ENCODE results near the gene MPPED1.

MPPED1 gene

DNA sequence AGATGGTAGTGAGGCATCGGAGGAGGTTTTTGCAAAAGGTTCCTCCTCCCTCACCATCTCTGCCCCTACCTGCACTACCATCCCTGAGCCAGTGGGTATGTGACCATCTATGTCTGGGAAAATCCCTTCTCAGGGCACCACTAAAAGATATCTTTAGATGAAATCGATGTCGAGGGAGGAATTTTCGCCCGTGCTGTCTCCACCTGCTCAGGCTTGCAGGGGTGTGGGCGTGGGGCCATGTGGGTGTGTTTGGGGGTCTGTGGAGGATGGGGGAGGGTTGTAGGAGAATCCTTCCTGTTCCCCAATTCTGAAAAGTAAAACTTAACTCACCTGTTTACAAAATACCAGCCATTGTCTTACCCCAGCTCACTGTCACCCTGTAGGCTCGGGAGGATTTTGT, 12.4 kb downstream of the MPPED1 start:
- DNase-seq (ENCODE audit: extremely low read depth, low read depth) = no peak
- no peak overlapping the region for H3K4me3 ChIP-seq (replicated peaks; ENCODE audit: low read depth, low read length)
- TF ChIP-seq, protein P1, sequence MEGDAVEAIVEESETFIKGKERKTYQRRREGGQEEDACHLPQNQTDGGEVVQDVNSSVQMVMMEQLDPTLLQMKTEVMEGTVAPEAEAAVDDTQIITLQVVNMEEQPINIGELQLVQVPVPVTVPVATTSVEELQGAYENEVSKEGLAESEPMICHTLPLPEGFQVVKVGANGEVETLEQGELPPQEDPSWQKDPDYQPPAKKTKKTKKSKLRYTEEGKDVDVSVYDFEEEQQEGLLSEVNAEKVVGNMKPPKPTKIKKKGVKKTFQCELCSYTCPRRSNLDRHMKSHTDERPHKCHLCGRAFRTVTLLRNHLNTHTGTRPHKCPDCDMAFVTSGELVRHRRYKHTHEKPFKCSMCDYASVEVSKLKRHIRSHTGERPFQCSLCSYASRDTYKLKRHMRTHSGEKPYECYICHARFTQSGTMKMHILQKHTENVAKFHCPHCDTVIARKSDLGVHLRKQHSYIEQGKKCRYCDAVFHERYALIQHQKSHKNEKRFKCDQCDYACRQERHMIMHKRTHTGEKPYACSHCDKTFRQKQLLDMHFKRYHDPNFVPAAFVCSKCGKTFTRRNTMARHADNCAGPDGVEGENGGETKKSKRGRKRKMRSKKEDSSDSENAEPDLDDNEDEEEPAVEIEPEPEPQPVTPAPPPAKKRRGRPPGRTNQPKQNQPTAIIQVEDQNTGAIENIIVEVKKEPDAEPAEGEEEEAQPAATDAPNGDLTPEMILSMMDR (IDR thresholded peaks at IDR 0.05; ENCODE audit: low read depth, low read length, missing control alignments) = no peak

DNA sequence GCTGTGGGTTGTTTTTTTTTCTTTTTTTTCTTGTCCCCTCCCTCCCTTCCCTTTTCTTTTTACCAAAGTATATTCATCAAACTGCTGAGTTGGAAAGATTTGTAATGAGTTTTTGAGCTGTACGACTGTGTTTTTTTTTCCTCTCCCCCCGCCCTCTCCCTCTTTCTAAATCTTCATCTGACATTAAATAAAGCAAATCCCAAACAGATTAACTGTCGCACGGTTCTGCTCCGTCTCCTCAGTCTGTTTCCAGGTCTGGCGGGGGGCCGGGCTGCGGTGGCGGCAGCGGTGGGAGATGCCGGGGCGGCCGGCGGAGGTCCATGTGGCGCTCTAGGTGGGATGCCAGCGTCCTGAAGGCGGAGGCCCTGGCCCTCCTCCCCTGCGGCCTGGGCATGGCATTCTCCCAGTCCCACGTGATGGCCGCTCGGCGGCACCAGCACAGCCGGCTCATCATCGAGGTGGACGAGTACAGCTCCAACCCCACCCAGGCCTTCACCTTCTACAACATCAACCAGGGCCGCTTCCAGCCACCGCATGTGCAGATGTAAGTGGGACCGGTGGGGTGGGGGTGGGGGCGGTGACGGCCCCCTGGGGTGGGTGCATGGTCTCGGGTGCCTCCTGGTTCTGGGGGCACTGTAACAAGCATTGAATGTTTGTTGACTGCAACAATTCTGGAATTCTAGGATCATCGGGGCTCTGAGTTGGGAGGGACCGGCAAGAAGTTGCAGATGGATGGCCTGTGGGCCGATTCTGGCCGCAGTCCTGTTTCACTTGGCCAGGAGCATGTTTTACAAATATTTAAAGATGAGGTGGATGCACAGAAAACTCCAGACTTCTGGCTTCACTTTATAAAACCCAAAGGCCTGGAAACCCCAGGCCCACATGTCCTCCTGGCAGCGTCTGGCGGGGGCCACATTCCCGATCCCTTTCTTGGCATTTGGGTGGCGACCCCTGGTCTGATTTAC, 13.1 kb downstream of the MPPED1 start:
- no peak overlapping the region for H3K4me3 ChIP-seq (replicated peaks; ENCODE audit: low read depth, low read length)
- DNase-seq (ENCODE audit: extremely low read depth, low read depth) = no peak
- TF ChIP-seq, protein P1 (IDR thresholded peaks at IDR 0.05; ENCODE audit: low read depth, low read length, missing control alignments) = no peak

DNA sequence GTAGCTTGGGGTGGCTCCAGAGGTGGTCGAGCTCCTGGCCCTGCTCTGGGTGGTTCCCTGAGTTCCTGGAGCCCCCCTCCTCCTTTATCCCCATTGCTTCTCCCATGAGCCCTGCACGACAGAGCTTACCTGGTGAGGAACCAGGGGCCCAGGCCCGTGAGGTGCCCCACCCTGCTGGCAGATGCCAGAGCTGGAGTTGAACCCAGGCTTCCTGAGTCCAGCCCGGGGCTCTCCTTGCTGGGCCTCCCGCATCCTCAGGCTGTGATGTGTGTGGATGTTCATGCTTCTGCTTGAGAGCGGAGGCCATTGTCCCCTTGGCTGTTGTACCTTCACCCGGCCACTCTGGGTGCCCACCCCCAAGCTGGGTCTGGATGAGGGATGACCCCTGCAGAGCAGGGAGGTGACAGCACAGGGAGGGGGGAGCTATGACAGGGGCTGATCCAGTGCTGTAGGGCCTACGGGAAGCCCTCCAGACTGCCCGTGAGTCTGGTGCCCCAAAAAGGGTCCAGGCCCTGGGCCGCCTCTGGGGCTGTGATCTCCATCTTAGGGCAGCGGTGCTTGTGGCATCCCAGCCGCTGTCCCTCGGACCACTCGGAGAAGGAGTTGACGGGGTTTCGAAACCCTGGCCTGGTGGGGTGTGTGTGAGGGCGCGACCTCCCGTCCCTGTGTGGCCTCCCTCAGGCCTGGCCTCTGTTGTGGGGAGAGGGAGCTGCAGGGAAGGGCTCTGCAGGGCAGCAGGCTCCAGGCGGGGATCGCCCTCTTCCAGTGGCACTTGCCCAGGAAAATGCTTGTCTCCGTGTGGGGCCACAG, 14.4 kb downstream of the MPPED1 start:
- no peak overlapping the region for H3K4me3 ChIP-seq (replicated peaks; ENCODE audit: low read depth, low read length)
- DNase-seq (ENCODE audit: extremely low read depth, low read depth) = no peak
- TF ChIP-seq, protein P1 (IDR thresholded peaks at IDR 0.05; ENCODE audit: low read depth, low read length, missing control alignments) = no peak

DNA sequence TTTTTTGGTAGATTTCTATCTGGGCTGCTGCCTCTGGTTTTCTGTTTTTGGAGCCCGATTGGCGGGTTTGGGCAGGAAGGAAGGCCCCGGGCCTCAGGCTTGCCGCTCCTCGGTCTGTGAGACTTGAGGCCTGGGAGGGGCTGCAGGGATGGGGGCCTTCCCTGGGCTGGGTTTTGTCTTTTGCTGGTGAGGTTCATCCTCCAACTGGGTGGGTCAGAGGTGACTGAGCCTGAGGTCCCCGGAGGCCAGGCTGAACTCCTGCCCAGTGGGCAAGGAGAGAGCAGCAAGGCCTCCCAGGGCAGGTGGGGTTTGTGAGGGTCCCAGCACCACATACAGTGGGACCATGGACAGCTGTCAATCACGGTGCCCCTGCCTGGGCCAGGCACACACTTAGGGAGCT, 15.0 kb downstream of the MPPED1 start:
- no peak for DNase-seq (ENCODE audit: extremely low read depth, low read depth)
- TF ChIP-seq, protein P1 (IDR thresholded peaks at IDR 0.05; ENCODE audit: low read depth, low read length, missing control alignments) = no peak
- H3K4me3 ChIP-seq (replicated peaks; ENCODE audit: low read depth, low read length) = no peak overlapping the region

DNA sequence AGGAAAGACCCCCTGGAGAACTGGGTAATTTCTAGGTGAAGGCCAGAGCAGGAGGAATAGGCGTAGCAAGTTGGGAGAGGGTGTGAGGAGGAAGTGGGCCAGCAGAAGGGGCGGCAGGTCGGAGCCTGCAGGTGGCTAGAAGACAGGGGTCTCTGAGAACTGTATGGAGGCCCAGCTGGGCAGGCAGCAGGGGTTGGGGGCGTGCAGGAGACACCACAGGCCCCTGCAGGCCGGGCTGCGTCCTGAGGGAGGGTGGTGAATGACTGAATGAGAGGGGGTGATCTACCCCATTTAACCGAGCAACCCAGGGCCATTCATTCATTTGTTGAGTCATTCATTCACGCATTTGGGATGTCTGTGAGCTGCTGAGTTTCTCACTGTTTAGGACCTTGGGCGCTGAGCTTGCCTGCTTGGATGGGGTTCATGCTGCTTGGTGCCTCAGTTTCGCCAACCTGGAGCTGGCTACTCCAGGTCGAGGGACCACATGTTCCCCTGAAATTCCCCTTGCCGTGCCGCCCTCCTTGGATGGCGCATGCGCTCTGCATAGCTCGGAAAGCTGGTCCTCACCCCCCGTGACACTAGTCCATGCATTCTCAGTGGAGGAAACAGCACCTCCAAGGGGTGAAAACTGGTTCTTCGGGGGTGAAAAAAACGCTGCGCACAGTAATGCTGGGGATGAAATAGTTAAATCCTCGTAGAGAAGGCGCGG, 15.6 kb downstream of the MPPED1 start:
- H3K4me3 ChIP-seq (replicated peaks; ENCODE audit: low read depth, low read length) = no peak overlapping the region
- TF ChIP-seq, protein P1 (IDR thresholded peaks at IDR 0.05; ENCODE audit: low read depth, low read length, missing control alignments) = no peak
- DNase-seq (ENCODE audit: extremely low read depth, low read depth) = no peak

DNA sequence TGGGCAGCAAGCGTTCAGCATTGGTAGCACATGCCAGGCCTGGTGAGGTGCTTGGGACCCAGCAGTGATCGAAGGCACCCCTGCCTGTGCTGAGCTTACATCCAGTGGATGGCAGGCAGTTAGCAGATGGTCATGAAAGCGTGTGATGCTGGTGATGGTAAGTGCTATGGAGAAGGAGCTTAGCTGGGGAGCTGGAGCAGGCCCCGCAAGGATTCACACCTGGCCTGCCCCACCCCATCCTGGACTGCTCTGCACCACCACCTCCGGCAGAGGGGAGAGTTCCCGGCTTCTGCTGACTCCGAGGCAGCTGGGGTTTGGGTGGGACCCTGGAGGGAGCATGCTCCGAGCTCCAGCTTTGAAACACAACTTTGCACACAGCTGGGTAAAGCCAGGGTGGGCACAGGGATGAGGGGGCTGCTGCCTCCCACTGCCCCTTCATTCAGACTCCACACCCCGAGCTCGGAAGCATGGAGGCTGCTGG, 16.2 kb downstream of the MPPED1 start:
- no peak overlapping the region for H3K4me3 ChIP-seq (replicated peaks; ENCODE audit: low read depth, low read length)
- TF ChIP-seq, protein P1 (IDR thresholded peaks at IDR 0.05; ENCODE audit: low read depth, low read length, missing control alignments) = no peak
- no peak for DNase-seq (ENCODE audit: extremely low read depth, low read depth)

All from HFF-Myc (cell line).